Brain pericyte (primary cell): Measurements from ENCODE around the gene ERCC6L.
A peak's percentile ranks its signal among the peaks of the same experiment; 100 is the strongest.
"Not testable (repeated sequence)": the region's sequence is repeated elsewhere in the genome, so short reads cannot be mapped to it uniquely, and the experiment has no call there.

Source experiments
- DNase-seq: peaks from one replicate; pipeline ENCODE4 v3.0.0-alpha.2; 2012; ENCODE audit warnings: low read depth, low spot score

Gene ERCC6L

DNA sequence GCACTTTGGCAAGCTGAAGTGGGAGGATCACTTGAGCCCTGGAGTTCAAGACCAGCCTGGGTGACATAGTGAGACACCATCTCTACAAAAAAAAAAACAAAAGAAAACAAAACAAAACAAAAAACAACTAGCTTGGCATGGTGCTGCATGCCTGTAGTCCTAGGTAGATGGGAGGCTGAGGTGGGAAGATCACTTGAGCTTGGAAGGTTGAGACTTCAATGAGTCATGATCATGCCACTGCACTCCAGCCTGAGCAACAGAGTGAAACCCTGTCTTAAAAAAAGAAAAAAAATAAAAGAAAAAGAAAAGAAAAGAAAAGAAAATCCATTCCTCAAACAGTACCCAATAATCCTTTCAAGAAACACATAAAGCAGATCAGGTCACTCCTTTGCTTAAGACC, 14.9 kb upstream of the ERCC6L start:
- DNase-seq, result no peak

GRCh38 chrX:72247206-72247942, 8.5 kb upstream of the ERCC6L start:
- no peak for DNase-seq

DNA sequence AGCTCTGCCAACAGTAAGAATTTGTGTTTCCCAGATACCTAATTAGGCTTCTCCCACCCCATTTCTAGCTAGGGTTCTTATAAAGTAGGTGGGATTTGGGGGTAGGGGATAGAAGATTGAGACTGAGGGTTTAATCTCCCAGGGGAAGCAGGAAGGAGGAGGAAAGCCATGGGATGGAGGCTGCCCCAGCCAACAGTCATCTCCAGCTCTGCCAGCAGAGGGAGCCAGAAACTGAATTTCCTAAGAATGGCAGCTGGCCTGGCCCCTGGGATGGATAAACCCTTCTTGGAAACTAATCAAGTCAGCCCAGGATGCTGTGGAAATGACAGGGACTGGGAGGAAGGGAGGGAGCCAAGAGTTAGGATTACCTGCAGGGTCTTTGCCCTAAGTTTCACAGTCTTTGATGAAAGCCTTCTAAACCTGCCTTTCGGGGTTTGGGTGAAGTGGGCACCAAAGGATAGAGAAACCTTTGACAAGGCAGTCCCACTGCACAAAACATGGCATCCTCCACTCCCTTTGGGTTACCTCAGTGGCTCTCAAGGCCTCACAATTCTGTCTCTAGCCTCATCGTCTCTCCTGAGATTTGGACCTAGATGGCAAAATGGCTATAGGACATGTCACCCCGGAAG, 6.7 kb upstream of the ERCC6L start:
- no peak for DNase-seq

DNA sequence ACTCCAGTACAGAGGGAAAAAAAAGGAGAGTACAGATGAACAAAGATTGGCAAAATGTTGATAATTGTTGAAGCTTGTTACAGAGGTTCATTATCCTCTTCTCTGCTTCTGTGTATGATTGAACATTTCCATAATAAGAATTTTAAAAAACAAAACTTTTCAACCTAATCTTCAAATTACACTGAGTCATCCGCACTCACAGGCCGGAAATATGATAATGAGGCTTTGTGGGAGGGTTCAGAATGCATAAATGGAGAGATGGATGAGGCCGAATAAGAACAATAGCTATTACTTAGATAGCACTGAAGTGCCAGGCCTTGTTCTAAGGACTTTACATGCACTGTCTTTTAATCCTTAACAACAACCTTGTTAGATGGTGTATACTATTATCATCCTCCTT, 4.6 kb upstream of the ERCC6L start:
- no peak for DNase-seq

DNA sequence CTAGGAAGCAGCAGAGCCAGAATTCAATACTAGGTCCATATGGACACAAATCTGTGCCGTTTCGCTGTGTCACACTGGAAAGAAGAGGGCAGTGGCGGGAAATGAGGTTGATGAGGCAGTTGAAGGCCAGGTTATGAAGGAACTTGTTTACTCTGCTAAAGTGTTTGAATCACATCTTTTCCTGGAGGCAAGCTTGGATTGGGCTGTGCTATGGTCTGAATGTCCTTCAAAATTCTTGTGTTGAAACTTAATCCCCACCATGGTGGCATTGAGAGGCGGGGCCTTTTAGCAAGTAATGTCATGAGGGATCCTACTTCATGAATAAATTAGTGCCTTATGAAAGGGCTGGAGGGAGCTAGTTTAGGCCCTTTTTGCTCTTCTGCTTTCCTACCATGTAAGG, 2.1 kb upstream of the ERCC6L start:
- no peak for DNase-seq

GRCh38 chrX:72238183-72238582, 644 bp downstream of the ERCC6L start:
- no peak for DNase-seq

- DNase-seq, result no peak
Observed at GRCh38 chrX:72236841-72237240, 2.0 kb downstream of the ERCC6L start.

- no peak for DNase-seq
Observed at GRCh38 chrX:72230290-72230689, 8.5 kb downstream of the ERCC6L start.

DNA sequence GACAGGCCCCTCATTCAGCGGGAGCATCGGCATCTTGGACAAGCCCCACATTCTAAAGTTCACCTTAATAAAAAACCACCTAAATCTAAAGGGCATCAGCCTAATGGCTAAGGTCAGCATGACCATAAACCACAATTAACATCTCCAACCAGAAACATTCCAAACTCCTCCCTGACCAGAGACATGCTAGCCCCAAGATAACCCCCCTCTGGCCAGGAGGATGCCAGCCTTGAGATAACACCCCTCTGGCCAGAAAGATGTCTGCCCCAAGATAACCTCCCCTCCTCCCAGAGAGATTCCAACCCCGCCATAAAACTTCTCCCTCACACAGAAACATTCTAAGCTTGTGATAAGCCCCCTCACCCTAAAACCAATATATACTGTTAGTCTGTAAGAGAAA, 18.5 kb downstream of the ERCC6L start:
- not testable (repeated sequence) for DNase-seq

DNA sequence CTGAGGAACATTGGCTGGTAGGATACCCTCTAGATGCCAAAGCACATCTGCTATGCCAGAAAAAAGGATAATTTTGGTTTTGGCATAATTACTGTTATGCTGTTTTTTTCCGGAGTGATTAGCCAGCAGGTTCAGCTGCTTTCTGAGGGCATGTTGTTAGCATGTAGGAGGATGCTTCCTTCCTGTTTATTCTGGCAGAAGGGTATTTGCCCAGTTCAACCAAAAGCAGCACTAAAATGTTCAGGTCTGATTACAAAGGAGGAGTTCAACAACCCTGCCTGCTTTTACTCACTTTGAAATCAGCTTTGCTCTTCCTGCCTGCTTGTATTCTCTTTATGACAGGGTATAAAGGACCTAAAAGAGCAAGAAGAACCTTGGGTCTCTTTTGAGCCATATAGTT, 21.9 kb downstream of the ERCC6L start:
- no peak for DNase-seq

DNA sequence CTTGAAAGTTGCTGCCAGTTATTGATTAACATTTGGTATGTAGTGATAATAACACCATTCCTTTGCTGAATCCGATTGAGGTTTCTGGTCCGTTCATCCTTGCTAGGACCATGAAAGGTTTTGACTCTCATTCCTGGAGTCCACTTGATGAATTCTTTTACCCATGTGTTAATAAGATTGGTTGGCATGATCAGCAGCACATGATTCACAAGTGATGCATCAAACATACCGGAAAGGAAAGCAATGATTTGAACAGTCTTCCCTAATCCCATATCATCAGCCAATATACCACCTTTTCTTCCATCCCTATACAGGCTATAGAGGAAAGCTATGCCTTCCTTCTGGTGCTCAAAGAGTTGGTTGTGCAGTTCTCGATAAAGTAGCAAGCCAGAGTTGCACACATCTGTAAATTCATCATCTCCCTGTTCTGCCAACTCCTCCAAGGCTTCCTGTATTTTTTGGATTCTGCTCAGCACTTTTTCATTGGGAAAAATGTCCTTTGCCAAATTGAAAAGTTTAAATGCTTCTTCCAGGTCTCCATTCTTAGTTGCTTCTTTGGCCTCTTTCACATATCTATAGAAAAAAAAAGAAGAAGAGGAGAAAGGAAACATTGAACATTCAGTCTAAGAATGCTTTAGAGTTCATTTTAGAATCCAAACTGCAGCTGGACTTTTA, 30.6 kb downstream of the ERCC6L start:
- no peak for DNase-seq

GRCh38 chrX:72207366-72207765, 31.5 kb downstream of the ERCC6L start:
- no peak for DNase-seq

DNA sequence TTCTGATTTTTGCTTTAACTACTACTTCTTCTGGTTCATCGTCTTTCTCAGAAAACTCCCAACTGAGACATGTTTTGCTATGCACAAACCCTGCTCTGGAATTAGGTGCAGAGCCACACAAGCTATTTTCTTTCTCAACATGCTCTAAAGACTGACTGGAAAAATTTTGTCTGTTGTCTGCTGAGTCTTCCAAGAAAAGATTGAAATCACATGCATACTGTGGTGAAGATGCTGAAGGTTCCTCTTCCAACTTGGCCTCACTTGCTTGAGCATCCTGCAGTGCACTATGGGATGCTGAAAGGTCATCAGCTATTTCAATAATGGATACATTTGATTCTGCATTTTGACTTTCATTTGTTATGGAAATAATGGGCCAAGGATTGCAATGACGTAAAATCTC, 33.1 kb downstream of the ERCC6L start:
- DNase-seq, result no peak

DNA sequence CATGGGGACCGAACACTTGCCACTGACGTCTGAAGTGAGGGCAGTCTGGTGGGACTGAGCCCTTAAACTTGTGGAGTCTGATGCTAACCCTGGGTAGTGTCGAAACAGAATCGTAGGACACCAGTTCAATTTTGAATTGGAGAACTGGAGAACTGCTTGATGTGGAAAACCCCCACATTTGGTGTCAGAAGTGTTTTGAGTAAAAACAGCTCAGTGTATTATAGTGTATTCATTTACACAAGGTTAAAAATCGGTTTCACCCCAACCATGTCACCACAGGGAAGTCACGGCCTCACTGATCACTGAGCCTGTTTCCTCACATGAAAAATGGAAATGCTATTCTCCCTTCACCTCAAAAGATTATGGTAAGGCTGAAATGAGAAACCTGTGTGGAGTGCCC, 35.4 kb downstream of the ERCC6L start:
- DNase-seq, result no peak

DNA sequence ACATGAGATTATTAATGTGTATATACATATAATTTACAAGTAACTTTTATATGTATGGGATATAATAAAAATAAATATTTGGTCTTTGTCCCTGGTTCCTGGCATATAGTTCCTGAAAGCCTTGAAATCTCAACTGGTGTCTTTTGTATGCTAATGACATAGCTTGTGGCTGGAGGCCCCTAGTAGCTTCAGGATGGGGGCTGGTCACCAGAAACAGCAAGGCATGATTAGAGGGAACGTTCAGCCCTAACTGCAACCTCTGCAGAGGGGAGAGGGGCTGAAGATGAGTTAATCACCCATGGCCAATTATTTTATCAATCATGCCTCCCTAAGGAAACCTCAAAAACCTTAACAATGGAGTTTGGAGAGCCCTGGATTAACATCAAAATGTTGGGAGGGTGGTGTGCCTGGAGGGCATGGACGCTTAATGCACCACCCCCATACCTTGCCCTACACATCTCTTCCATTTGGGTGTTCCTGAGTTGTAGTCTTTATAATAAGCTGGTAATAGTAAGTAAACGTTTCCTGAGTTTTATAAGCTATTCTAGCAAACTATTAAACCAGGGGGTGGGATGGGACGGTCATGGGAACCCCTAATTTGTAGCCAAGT, 35.9 kb downstream of the ERCC6L start:
- DNase-seq, result no peak

DNA sequence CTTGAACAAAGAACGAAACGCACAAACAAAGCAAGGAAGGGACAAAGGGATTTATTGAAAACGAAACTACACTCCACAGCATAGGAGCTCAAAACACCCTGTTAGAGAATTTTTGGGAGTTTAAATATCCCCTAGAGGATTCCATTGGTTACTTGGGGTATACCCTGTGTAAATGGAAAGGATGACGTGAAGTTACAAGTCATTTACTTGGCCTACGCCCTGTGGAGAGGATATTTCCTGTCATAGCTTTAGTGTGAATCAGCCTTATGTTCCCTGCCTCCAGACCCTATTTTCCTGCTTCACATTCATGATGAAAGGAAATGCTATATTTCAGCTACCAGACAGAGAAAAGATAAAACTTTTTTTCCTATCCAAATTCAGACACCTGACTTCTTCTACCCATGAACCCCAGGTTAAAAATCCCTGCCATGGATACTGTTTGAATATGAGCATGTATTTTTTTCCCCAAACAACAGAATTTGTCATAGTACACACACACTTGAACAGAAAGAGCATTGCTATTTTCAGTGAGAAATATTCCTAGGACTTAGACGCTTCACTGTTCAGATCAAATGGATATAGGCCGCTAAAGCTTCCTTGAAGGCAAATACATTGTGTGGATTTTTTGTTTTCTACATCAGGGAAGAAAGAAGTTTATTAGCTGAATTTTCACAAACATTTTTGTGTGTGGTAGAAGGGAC, 36.8 kb downstream of the ERCC6L start:
- DNase-seq, result no peak

GRCh38 chrX:72182924-72183323, 55.9 kb downstream of the ERCC6L start:
- no peak for DNase-seq

DNA sequence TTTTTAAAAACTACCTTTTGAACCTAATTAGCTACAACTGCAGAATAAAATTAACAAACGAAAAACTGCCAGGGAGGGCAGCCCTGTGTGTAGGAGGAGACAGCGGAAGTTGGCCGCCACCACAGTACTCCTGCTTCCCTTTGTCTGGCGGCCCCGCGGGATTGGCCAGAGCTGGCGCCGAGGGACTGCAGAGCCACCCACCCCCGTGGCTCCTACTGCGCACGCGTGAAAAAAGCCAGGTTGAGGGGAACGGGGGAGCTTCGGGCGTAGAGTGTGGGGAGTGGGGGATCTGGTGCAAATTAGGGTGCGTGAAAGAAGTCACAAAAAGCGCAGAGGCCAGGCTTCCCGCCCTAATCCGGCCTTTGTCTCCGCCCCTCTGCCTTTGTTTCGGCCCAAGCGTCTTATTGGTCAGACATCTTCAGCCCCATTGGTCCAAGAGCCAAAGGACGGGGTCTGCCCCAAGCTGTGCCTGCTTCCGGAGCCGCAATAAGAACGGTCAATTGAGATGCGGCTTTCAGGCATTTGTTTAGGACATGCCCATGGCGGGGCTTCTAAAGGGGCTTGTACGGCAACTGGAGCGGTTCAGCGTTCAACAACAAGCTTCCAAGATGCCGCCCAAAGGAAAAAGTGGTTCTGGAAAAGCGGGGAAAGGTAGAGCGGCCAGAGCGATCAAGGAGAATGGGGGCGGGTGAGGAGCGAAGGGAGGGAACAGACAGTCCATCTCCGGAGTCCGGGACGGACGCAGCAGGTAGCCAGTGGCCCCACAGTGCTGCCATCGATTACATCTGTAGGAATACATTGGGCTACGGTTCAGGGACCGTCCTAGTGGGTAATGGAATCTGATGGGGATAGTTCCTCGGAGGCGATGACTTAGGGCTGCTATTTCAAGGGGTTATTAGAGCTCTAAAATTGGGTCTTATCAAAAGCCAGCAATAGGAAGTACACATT, 57.4 kb downstream of the ERCC6L start, which contains the start of gene PIN4:
TSS of gene PIN4 (plus strand) at position 580 of the 948 bp plus-strand sequence. CDS start at position 609, 29 bp downstream.
- DNase-seq, result peak; percentile 90

DNA sequence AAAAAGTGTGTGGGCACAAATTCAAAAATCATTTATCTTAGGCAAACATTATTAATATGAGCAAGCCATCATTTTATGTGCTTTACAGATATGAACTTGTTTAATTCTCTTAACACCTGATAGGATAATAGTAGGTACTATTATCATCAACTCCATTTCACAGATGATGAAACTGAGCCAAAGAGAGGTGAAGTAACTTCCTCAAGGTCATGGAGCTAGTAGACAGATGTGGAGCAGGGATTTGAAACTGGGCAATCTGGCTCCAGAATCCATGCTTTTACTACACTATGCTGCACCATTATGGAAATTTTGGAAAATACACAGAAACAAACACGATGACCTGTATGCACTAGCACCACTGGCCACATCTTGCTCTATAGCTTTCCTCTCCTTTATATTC, 58.3 kb downstream of the ERCC6L start:
- DNase-seq, result no peak

GRCh38 chrX:72176981-72177380, 61.8 kb downstream of the ERCC6L start:
- DNase-seq, result no peak

GRCh38 chrX:72176289-72176688, 62.5 kb downstream of the ERCC6L start:
- not testable (repeated sequence) for DNase-seq
